OCI-LY3 (cell line): Measurements from ENCODE around the gene CTBP2.

Source experiments
- EZH2phosphoT487 ChIP-seq: fragments of 200-600 bp; shearing (Covaris generic); IDR thresholded peaks from 2 replicates; pipeline ENCODE4 v1.6.1; 2018; ENCODE audit warnings: antibody characterized with exemption, mixed run types, low read depth
- TF ChIP-seq, protein P1 (sequence below): fragments of 200-600, 300-600 bp; sonication (generic); IDR thresholded peaks from 2 replicates; pipeline ENCODE4 v1.5.1; 2014; ENCODE audit warnings: antibody characterized with exemption, low read length, low read depth

DNA sequence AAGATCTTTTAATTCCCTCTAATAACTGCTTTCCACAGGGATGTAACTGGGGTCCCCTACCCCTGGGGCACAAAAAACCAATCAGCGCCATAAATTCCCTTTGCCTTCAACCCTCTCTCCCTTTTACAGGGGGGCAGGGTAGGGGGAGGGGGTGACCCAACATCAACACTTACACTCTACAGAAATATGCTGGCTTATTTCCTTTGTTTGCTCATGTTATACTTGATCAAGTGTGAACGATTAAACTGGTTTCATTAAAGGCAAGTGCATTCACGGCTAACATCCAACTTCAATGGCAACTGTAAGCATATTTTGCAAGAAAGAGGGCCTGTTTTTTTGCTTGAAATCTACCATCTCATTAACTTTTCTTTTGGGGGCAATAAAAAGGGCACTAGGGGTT lies 2.9 kb downstream of the CTBP2 start:
- TF ChIP-seq, protein P1, sequence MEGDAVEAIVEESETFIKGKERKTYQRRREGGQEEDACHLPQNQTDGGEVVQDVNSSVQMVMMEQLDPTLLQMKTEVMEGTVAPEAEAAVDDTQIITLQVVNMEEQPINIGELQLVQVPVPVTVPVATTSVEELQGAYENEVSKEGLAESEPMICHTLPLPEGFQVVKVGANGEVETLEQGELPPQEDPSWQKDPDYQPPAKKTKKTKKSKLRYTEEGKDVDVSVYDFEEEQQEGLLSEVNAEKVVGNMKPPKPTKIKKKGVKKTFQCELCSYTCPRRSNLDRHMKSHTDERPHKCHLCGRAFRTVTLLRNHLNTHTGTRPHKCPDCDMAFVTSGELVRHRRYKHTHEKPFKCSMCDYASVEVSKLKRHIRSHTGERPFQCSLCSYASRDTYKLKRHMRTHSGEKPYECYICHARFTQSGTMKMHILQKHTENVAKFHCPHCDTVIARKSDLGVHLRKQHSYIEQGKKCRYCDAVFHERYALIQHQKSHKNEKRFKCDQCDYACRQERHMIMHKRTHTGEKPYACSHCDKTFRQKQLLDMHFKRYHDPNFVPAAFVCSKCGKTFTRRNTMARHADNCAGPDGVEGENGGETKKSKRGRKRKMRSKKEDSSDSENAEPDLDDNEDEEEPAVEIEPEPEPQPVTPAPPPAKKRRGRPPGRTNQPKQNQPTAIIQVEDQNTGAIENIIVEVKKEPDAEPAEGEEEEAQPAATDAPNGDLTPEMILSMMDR = no peak
- no peak for TF ChIP-seq EZH2phosphoT487
